GM21390 (cell line): ENCODE results near the gene DLG2.

Source experiments
- ATAC-seq: cut with Tn5 transposase; IDR thresholded peaks from one replicate; pipeline ENCODE4 v1.9.1; 2021; ENCODE audit not compliant: unreplicated experiment

DLG2 gene

GRCh38 chr11:84247129-84247528 lies 1380.0 kb downstream of the DLG2 start:
- ATAC-seq = no peak

- peak; percentile 74 for ATAC-seq
Measured at GRCh38 chr11:84243629-84244263, 1383.4 kb downstream of the DLG2 start.

- ATAC-seq = no peak
Measured at GRCh38 chr11:84241343-84242131, 1385.6 kb downstream of the DLG2 start.

GRCh38 chr11:84240847-84241246 lies 1386.3 kb downstream of the DLG2 start:
- no peak for ATAC-seq

GRCh38 chr11:84236436-84236835 lies 1390.7 kb downstream of the DLG2 start:
- ATAC-seq = no peak

GRCh38 chr11:84234462-84235202 lies 1392.5 kb downstream of the DLG2 start:
- no peak for ATAC-seq

GRCh38 chr11:84234011-84234410 lies 1393.1 kb downstream of the DLG2 start:
- ATAC-seq = no peak

- no peak for ATAC-seq
Measured at GRCh38 chr11:84232511-84232910, 1394.6 kb downstream of the DLG2 start.

- ATAC-seq = no peak
Measured at GRCh38 chr11:84230402-84230801, 1396.7 kb downstream of the DLG2 start.

- no peak for ATAC-seq
Measured at GRCh38 chr11:84227970-84228665, 1399.0 kb downstream of the DLG2 start.

- no peak for ATAC-seq
Measured at GRCh38 chr11:84224042-84224441, 1403.1 kb downstream of the DLG2 start.

GRCh38 chr11:84218318-84218717 lies 1408.8 kb downstream of the DLG2 start:
- no peak for ATAC-seq

GRCh38 chr11:84215672-84216071 lies 1411.5 kb downstream of the DLG2 start:
- no peak for ATAC-seq

- no peak for ATAC-seq
Measured at GRCh38 chr11:84214557-84214956, 1412.6 kb downstream of the DLG2 start.

- ATAC-seq = no peak
Measured at GRCh38 chr11:84212468-84213390, 1414.4 kb downstream of the DLG2 start.

- no peak for ATAC-seq
Measured at GRCh38 chr11:84211896-84212295, 1415.2 kb downstream of the DLG2 start.

GRCh38 chr11:84194696-84195095 lies 1432.4 kb downstream of the DLG2 start:
- no peak for ATAC-seq

- peak; percentile 45 for ATAC-seq
Measured at GRCh38 chr11:84193706-84194105, 1433.4 kb downstream of the DLG2 start.

- no peak for ATAC-seq
Measured at GRCh38 chr11:84188521-84188920, 1438.6 kb downstream of the DLG2 start.

- no peak for ATAC-seq
Measured at GRCh38 chr11:84173078-84173477, 1454.1 kb downstream of the DLG2 start.
